ENCODE data around the gene CD300H. TPM values are rescaled to one million over a fixed set of nuclear protein-coding genes. Genes with fewer than 3 reads are reported as not detected.

The CD300H gene
- total RNA-seq, 2 donors from 2014 or later, result 0.45 TPM; not detected in 1

DNA sequence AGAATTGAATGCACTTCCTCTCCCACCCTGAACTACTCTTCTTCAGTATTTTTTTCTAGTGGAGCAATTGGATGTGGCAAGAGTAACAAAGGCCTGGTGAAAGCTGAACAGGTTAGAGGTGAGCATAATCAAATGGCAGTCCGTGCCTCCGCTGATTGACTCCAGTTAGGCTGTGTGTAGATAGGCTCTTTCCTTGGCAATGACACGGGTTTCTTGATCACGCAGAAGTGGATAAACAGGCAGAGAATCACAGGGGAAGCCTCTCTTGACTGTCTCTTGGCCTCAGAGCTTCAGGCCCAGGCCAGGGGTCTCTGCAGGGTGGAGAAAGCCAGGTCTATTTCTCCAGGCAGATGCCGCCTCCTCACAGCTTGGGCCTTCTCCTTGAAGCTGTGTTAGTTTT, 40.2 kb downstream of the CD300H start:
- Histone ChIP-seq H3K27me3 (no peaks in the 10 kb centered on the region), H3K27ac (no peak overlapping the region), H3K4me1 (no peaks in the 10 kb centered on the region), H3K36me3 (no peaks in the 10 kb centered on the region), H3K9ac (ENCODE audit: low read depth in 2 of 2, low read length in 2 of 2) (no peak overlapping the region), H3K9me3 (no peaks in the 10 kb centered on the region), H3K4me3 (no peak overlapping the region)
- intact Hi-C loops (cut with DNase I), result no loop called here
- no peak for TF ChIP-seq CTCF (IDR thresholded peaks at IDR 0.05)
- DNase-seq, result peak; percentile 5

DNA sequence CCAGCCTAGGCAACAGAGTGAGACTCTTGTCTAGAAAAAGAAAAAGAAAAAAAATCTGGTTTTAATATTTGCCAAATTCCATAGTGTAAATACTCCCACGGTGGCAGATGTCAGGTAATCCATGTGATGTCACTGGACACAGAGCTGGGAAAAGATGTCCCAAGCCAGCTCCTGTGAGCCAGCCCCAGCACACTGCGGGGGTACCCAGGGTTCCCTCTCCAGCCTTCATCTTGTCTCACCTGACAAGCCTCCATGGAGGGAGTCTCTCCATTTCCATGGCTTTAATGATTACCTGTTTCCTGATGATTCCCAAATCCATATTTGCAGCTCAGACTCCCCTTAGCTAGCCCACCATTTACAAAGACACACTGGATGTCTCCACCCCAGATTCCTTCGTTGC, 40.6 kb downstream of the CD300H start:
- Histone ChIP-seq H3K36me3 (no peaks in the 10 kb centered on the region), H3K27ac (no peak overlapping the region), H3K9ac (ENCODE audit: low read depth in 2 of 2, low read length in 2 of 2) (no peak overlapping the region), H3K9me3 (no peaks in the 10 kb centered on the region), H3K4me1 (no peaks in the 10 kb centered on the region), H3K4me3 (no peak overlapping the region), H3K27me3 (no peaks in the 10 kb centered on the region)
- intact Hi-C loops (cut with DNase I), result no loop called here
- TF ChIP-seq CTCF (IDR thresholded peaks at IDR 0.05), result no peak
- no peak for DNase-seq

DNA sequence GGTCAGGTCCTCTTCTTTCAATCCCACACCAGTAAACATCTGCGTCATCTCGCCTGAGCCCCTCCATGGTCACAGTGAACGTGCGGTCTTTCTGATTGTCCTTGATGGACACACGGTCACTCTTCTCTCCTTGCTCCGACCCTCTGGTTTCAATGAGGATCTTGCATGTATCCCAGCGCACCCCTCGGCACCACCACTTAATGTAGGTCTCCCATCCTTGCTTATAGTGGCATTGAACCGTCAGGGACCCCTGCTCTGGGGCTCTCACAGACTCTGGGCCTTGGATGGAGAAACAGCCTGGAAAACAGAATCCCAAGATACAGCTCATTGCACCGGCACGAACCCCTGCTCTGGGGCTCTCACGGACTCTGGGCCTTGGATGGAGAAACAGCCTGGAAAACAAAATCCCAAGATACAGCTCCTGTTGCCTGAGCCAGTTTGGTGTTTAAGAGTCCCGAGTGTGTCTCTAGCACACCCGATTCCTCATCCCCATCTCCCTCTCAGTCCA, 41.5 kb downstream of the CD300H start:
- no peak overlapping the region for H3K4me3 ChIP-seq
- no peak overlapping the region for H3K9ac ChIP-seq (ENCODE audit: low read depth in 2 of 2, low read length in 2 of 2)
- DNase-seq, result peak; percentile 6
- H3K4me1 ChIP-seq, result no peaks in the 10 kb centered on the region
- no peaks in the 10 kb centered on the region for H3K27me3 ChIP-seq
- TF ChIP-seq CTCF (IDR thresholded peaks at IDR 0.05), result no peak
- H3K36me3 ChIP-seq, result no peaks in the 10 kb centered on the region
- H3K9me3 ChIP-seq, result no peaks in the 10 kb centered on the region
- intact Hi-C loops (cut with DNase I), result no loop called here
- H3K27ac ChIP-seq, result no peak overlapping the region

GRCh38 chr17:74525465-74525725, 41.9 kb downstream of the CD300H start:
- intact Hi-C loops (cut with DNase I), result no loop called here
- TF ChIP-seq CTCF (IDR thresholded peaks at IDR 0.05), result no peak
- H3K4me3 ChIP-seq, result no peak overlapping the region

GRCh38 chr17:74524653-74525464, 42.5 kb downstream of the CD300H start:
- intact Hi-C loops (cut with DNase I), result no loop called here
- H3K27ac ChIP-seq, result no peak overlapping the region
- TF ChIP-seq CTCF (IDR thresholded peaks at IDR 0.05), result no peak

More at GRCh38 chr17:74525465-74525725, 41.9 kb downstream of the CD300H start:
- no peaks in the 10 kb centered on the region for H3K36me3 ChIP-seq
- no peak overlapping the region for H3K9ac ChIP-seq (ENCODE audit: low read depth in 2 of 2, low read length in 2 of 2)
- no peaks in the 10 kb centered on the region for H3K27me3 ChIP-seq
- no peak overlapping the region for H3K27ac ChIP-seq
- H3K9me3 ChIP-seq, result no peaks in the 10 kb centered on the region
- no peaks in the 10 kb centered on the region for H3K4me1 ChIP-seq
- no peak for DNase-seq

More at GRCh38 chr17:74524653-74525464, 42.5 kb downstream of the CD300H start:
- DNase-seq, result peak; percentile 13
- Histone ChIP-seq H3K27me3 (no peaks in the 10 kb centered on the region), H3K4me1 (no peaks in the 10 kb centered on the region), H3K36me3 (no peaks in the 10 kb centered on the region), H3K9ac (ENCODE audit: low read depth in 2 of 2, low read length in 2 of 2) (no peak overlapping the region), H3K9me3 (no peaks in the 10 kb centered on the region), H3K4me3 (no peak overlapping the region)

All from colonic mucosa (tissue), 4 donors.